HG02642 (cell line): ENCODE data around the gene TBC1D22A.

ENCODE experiments used
- ATAC-seq: cut with Tn5 transposase; IDR thresholded peaks from one replicate; pipeline ENCODE4 v1.9.1; 2021; ENCODE audit warnings: mild to moderate bottlenecking; ENCODE audit not compliant: unreplicated experiment, poor library complexity

The TBC1D22A gene

DNA sequence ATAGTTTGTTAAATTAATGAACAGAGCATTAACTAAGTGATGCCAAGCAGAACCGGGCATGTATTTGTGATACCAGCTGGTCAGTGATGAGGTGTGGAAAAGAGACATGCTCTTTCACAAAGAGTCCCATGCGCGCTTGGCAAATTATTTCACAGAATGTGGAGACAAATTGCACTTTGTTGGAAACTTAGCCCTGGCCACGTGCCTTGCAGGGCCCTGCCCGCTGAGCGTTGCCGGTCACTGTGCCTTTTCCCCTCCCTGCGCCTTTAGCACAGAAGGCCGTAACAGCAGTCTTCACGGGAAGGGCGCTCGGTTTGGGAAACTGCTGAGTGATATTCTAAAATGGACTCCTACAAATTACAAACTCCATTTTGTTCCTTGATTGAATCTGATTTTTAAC is 235.9 kb downstream of the TBC1D22A start:
- ATAC-seq, result no peak

DNA sequence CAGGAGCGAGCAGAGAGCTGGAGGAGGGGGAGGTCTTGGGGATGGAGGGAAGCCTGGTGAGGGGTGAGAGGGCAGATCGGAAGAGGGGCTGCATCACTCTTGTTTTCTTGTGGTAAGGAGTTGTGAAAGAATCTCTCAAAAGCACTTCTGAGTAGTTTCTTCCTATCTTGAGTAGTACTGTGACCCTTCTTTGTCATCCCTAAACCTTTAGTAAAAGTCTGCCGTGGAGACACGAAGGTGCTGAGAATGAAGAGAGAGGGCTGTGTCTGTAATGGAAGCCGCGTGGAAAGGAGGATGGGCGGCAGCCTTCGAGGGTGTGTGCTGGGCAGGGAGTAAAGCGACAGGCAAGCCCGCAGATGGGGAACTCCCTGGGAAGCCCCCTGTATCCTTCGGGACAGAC is 237.8 kb downstream of the TBC1D22A start:
- ATAC-seq, result no peak

DNA sequence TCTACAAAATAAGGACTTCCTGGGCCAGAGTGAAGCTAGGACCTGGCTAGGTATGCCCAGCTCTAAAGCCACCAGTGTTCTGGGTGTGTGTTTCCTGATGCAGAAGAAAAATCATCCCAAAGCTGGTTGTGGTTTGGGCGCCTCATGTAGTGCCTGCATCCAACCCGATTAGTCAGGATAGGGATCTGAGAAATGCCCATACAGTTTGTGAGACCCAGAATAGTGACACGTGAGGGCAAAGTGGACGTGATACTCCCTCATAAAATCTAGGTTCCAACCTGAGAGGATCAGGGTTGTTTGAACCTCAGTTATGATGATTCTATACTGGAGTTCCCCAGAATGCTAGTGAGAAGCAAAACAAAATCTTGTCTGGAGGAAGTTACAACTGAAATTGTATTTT is 238.4 kb downstream of the TBC1D22A start:
- ATAC-seq, result no peak

DNA sequence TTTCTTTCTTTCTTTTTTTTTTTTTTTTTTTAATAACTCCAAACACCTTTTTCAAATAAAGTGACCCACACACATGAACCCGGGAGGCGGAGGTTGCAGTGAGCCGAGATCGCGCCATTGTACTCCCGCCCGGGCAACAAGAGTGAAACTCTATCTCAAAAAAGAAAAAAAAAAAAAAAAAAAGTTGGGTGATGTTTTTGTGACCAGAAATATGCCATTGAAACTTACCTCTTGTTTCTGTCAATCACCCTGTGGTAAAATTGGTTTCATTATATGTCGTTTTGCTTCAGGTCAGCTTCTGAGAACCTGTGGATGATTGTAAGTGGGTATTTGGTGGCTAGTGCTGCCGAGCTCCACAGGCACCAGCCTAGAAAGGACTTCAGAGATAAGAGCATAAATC is 238.8 kb downstream of the TBC1D22A start:
- ATAC-seq, result no peak

DNA sequence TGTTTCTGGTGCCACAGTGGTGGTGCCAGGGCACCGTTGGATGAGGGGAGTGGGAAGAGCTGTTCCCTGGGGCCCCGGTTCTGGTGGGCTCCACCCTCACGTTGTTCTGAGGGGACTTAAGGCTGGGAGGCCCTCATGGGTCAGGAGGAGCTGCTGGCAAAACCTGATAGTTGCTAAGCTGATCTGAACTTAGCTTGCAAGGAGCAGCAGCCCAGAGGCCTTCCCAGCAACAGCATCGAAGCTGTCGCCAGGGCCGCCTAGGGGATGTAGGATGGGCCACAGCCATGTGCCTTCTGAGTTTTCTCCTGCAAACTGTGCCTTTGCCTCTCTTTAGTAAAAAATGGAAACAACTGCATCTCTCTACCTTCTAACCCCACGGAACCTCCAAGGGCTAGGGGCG is 240.2 kb downstream of the TBC1D22A start:
- no peak for ATAC-seq

DNA sequence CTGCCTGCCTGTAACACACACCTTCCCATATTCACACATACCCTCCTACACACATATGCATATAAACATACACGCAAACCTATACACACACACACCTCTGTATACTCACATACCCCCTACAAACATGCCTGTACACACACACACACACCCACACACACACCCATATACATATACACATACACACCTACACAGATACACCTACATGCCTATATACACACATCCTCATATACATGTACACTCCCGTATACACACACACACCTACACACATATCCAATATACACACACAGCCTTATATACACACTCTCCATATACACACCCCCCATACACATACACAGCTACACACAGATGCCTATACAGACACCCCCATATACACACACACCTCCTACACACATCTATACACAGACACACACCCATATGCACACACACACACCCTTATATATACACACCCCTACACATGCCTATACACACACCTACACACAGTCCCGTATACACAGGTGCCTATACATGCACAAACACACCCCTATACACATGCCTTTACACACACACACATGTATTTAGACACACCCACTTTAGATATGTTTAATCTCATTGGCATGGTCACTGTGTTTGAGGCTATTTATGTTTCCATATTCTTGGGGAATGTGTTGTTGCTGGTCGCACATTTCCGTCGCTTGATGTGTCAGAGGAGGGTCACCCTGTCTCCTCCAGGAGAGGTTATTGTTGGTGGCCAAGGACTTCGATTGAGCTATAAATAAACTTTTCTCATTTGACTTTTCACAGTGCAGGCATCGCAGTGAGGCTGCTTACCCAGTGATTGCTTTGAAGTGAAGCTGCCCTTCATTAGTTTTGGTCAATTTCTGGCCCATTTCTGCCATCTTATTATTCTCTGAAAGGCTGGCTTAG is 243.3 kb downstream of the TBC1D22A start:
- ATAC-seq, result no peak

DNA sequence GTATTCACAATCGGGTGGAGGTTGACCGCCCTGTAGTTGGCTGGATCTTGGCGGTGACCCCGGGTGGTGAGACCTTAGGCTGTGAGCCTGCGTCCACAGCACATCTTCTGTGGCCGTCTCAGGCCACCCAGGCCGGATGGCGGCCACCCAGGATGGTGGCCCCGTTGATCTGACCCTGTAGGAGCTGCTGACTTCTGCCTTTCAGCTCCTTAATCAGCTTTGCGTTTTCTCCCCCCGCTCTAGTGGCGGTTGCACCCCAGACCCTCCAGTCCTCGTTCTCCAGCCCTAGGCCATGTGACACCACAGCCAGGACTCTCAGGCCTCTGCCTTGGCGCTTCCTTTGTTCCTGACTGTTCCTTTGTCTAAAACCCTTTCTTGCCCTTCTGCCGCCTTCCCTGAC is 244.0 kb downstream of the TBC1D22A start:
- ATAC-seq, result no peak

DNA sequence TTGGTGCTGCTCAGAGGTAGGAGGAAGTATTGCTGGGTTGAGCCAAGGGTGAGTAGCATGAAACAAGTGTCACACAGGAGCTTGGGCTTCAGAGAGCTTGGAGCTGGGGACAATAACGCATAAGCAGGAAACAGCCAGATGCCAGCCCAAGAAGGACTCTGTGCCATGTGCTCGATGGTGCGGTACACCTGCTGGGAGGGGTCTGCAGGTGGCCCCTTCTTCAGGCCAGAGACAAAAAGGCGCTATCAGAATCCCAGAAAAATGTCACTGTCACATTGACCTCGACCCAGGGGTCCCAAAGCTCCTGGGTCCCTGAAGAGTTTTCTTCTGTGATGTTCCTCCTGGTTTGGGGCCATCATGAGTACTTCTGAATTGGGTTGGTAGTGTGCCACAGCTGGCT is 244.4 kb downstream of the TBC1D22A start:
- ATAC-seq, result no peak

DNA sequence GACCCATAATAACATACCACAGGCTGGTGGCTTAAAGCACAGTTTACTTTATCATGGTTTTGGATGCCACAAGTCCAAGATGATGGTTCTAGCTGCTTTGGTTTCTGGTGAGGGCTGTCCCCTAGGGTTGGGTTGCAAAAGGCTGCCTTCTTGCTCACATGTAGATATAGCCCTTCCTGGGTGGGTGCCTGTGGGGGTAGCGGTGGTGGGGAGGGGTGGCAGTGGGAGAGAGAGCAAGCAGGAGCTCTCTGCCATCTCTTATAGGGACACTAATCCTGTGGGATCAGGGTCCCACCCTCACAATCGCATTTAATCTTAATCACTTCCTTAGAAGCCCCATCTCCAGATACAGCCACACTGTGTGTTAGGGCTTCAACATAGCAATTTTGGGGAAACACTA is 245.0 kb downstream of the TBC1D22A start:
- ATAC-seq, result no peak

DNA sequence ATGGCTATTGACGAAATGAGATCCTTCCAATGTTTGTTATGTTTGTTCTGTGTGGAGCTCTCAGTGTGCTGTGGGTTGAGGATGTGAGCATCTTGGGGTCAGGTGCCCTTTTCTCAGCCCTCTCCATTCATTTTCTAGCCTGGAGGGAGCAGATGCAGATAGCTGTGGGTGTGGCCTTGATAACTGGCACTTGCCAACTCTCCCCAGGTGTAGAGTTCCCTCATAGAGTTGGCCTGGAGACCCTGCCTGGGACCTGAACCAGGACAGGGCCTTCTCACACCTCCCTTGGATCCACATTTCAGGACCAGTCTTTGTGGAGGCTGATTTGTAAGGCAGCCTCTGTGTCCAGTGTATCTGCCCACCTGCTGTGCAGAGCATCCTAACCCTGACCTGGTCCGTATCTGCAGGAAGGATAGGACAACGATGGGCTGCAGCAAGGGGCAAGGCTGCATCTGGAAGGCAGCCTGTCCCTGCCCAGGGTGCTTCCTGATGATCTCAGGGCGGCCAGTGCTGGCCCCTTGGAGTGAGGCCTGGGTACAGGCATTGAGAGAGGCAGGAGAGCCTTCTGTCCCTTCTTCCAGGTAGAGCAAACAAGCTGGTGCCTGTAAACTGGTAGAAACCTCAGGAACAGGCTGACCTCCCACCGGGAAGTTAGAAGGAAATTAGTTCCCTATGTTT is 245.9 kb downstream of the TBC1D22A start:
- ATAC-seq, result no peak

DNA sequence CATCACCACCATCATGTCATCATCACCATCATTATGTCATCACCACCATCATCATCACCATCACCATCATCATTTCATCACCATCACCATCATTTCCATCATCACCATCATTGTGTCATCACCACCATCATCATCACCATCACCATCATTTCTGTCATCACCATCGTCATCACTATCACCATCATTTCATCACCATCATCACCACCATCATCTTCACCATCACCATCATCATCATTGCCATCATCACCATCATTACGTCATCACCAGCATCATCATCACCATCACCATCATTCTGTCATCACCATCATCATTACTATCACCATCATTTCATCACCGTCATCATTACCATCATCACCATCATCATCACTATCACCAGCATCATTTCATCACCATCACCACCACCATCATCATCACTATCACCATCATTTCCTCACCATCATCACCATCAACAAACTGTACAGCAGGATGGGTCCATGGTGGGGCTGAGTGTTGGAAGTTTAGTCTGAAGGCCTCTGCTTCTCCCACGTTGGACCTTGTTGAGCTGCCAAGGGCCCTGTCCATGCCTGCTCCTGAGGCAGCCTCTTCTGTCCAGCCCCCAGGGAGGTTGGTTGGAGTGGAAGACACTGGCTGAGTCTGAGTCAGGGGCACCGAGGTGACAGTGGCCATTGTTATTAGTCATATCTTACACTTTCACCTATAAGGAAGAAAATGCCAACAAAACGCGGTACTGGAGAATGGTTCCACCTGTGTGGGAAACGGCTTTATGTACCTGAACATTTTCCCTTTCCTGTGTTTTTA is 247.1 kb downstream of the TBC1D22A start:
- ATAC-seq, result no peak

DNA sequence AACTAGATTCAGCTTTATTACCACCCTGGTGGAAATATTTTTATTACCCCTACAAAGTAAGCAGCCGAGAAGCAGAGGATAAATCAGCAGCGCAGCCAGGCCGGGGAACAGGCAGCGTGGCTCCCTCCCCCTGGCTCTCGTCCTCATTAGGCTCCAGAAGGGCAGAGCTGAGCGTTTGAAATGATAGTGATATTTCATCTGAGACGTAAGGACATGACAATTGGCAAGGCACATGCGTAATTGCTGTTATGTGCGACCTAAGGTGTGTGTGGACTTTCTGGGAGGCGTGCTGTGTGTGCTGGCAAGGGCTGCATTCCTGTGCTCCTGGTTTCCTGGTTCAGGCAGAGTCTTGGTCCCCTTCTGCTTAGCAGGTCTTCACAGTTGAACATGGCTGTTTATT is 247.8 kb downstream of the TBC1D22A start:
- ATAC-seq, result no peak

DNA sequence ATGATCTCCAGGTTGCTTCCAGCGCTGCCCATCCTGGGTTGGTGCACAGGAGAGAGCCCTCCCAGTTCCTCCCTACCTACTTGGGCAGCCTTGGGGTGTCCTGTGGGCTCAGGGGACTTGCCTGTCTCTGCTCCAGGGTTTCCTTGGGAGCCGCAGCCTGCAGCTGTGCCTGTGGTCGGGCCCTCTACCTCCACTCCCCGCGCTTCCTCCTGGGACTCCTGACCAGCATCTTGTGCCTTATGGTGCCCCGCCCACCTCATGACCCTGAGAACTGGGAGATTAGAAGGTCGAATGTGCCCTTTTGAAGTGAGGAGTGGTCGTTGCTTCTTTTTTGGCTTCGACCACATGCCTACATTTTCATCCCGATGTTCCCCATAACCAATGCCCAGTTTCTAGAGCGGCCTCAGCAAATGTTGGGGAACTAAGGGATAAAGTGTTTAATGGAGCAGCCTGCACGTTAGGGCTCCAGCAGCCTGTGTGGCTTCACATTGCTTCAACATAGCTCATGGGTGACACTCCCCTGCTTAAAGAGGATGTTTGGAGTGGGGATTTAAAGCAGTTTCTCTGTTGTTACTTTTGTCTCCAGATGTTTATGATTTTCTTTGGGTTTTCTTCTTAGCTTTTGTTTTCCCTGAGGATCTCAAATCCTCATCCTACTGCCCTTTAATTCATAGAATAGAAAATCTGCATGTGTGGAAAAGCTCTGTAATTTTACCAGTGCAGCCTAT is 248.8 kb downstream of the TBC1D22A start:
- no peak for ATAC-seq

DNA sequence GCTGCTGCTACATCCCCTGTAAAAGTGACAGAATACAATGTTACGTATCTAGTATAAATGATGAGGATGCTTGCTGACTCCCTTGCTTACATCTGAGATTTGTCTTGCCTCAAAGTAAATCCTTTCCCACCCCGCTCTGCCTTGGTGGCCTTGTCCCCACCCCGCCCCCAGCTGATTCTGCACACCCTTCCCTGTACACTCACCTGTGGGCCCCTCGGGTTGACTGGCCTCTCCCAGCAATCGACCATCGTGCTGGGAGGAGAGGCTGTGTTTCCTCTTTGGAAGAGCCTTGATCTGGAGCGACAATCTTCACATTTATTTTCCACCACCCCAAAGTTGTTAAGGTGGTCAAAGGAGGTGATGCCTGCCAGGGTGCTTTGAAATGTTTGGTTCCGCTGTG is 249.4 kb downstream of the TBC1D22A start:
- no peak for ATAC-seq

DNA sequence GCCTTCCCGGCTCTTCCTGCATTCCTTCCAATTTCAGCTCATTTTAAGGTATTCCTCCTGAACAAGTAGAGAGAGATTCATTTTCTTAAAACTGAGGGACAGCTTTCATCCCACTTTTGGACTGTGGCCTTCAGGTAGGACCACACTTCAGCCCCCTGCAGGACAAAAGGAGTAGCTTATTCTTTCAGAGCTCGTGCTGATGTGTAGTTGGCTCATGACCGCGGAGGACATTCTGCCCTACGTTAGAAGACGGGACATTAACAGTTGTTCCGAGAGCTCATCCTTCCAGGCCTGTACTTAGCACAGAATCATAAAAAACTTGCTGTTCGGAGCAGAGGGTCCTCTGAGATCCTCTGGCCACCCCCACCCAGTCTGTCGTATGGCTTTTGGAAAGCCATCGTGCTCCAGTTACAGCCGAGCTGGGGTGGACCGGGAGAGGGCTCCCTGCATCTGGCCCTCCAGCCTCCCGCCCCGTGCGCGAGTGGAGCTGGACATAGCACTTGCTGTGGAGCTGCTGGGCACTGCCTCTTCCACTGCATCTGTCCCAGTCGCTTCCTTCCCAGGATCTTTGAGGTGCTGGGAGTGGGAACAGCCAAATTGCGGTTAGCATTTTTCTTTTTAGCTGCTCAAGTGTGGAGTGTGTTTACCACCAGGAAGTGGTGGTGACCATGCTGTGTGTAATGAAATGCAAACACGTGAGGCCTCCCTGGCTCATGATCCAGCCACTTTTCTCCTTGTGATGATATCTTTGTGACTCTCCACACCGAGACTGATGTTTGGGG is 250.3 kb downstream of the TBC1D22A start:
- ATAC-seq, result no peak

DNA sequence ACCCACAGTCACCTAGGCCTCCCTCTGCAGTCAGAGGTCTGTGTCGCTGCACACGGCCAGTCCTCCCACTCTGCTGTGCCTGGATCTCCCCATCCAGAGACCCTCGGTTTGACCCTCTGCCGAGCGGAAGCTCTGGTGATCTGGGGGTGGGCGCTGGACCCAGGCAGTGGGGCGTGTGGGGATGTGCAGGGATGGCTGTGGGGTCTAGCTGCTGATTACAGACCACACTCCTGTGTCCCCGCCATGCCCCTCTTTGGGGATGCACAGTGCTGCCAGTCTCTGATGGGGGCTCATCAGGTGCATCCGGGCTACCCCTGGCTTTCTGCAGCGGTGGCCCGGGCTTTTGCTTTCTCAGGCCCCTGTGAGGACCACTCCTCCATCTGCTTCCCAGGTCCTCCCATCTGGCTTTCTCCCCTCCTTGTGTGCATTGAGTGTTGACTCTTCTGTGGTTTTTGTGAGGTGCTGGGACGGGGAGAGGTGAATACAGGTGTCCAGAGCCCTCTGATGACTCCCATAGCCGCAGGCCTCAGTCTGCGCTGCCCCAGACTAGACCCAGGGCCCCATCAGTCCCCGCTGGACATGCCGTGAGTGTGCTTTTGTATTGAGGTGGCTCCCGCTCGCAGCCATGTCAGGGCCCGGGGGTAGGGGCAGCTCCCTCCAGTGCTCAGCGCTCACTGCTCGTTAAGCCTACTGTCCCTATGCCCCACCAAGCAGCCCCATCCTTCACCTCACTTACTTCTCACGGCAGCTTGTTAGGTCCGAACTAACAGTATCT is 251.6 kb downstream of the TBC1D22A start:
- ATAC-seq, result no peak

DNA sequence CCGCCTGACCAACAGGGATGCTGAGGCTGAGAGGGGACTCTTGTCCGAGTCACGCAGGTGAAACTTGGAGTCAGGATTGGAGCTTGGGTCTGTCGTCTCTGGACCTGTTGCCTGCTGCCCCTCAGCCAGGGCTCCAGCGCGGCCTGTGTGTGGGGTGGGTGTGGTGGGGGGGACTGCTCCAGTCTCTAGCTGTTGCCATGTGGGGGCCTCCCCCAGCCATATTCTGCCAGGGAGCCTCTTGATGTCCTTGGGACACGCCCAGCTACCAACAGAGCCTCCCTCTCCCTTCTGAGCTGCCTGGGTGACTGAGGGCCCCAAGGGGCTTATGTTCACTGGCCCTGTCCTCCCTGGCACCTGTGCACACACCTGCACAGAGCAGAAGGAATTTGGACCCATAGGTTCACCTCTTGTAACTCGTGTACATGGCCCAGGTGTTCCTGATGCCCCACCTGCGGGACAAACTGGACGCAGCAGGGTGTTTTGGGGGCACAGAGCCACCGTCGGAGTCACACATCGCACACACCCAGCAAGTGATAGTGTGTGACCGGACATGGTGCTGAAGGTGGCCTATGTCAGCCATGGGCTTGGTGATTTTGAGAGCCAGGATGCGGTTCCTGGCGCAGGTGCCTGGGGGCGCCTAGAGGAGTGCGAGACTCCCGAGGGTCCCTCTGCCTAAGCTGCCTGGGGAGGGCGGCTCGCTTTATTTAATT is 252.3 kb downstream of the TBC1D22A start:
- no peak for ATAC-seq

DNA sequence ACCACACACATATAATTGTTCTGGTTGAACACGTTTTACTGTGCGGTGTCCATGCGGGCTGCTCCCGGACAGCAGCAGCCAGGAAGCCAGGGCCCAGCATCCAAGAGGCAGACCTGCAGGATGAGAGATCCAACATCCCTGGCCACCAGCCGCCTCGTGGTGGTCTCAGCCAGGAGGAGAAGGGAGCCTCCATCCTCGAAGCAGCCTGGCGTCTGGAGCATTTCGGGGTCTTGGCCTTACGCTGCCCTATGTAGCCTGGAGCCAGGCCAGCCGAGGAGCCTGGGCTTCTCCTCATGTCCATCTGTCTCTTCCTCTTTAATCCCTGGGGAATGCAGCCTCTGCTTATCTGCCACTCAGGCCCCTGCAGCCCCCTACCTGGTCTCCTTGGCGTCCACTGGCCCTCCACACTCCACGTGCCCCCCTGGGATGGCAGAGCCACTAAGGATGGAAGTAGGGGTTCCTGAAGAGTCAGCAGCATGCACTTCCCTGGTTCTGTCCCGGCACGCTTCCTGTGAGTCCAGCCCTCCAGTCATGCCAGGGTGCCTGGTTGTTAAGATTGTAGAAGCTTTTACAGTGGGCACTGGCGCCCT is 253.2 kb downstream of the TBC1D22A start:
- ATAC-seq, result no peak
